Mucosa of rectum (tissue), 2 donors: Measurements from ENCODE around the gene ZNF275.
A peak's percentile ranks its signal among the peaks of the same experiment; 100 is the strongest.
"Not testable (repeated sequence)": the region's sequence is repeated elsewhere in the genome, so short reads cannot be mapped to it uniquely, and the experiment has no call there.

Experiments used
- H3K27ac ChIP-seq, 2 donors: one replicate each; pipeline ENCODE4 v1.7.0; 2013; ENCODE audit warnings: inconsistent platforms in 2 of 2, low read depth in 2 of 2, low read length in 2 of 2
- H3K27me3 ChIP-seq, 2 donors: one replicate each; pipeline ENCODE4 v1.7.0; 2013; ENCODE audit warnings: low read length in 2 of 2; ENCODE audit not compliant: control insufficient read depth in 2 of 2, insufficient read depth in 2 of 2
- H3K36me3 ChIP-seq, 2 donors: one replicate each; pipeline ENCODE4 v1.7.0; 2013; ENCODE audit warnings: low read length in 2 of 2; ENCODE audit not compliant: control insufficient read depth in 2 of 2, insufficient read depth in 2 of 2
- H3K4me1 ChIP-seq, 2 donors: one replicate each; pipeline ENCODE4 v1.7.0; 2013; ENCODE audit warnings: low read length in 2 of 2, mild to moderate bottlenecking in 1 of 2; ENCODE audit not compliant: control insufficient read depth in 2 of 2, insufficient read depth in 2 of 2
- H3K4me3 ChIP-seq, 2 donors: one replicate each; pipeline ENCODE4 v1.7.0; 2013; ENCODE audit warnings: low read length in 2 of 2
- H3K9ac ChIP-seq, 2 donors: one replicate each; pipeline ENCODE4 v1.7.0; 2013; ENCODE audit warnings: low read length in 2 of 2, low read depth in 1 of 2, mild to moderate bottlenecking in 1 of 2
- H3K9me3 ChIP-seq, 2 donors: one replicate each; pipeline ENCODE4 v1.7.0; 2013; ENCODE audit warnings: low read length in 2 of 2; ENCODE audit not compliant: control insufficient read depth in 2 of 2
- donor health status: healthy.
- donor health status: Normal muscosa, but diverticular disease.

ZNF275 gene

DNA sequence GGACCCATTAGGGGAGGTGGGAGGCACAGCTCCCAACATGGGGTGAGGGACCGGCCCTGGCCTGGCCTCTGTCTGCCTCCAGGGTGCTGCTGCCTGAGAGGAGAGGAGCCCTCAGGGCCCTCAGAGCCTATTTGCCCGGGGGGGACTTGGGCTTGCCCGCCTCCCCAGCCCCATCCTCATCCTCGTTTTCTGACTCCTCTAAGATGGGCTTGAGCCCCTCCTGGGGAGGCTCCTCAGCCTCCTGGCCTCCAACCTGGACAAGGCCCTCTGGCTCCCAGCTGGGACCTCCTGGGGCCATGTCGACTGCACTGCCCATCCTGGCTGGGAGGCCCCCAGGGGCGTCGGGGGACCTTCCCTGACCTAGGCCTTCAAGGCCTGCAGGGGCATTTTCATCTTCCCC, 15.1 kb upstream of the ZNF275 start:
- no peak overlapping the region for H3K9ac ChIP-seq

DNA sequence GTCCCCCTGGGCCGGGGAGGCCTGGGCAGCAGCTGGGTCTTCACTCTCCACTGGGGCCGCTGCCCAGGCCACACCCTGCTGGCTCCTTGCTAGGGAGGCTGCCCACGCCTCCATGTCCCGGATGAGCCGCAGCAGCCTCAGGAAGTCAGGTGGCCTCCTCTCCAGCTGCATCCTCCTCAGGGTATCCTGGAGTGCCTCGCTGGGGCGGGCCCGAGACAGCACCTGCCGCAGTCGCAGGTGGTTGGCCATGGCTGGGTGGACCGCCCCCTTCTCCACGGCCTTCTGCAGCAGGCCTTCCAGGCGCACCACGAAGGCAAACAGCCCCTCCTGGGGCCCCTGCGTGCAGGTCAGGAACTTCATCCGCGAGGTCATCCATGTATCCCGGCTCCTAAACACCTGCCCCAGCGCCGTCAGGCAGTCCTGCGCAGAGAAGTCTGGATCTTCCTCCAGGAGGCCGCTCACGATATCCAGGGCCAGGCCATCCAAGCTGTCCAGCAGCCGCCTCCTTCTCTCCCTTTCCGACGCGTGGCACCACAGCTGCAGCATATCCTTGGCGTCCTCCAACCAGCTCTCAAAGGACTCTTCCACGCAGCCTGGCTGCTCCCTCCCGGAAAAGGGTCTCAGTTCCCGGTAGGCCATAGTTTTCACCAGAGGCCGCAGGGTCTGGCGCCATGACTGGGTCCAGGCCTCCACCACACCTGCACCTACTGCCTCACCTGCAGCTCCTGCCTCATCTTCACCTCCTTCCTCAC, 14.5 kb upstream of the ZNF275 start:
- Histone ChIP-seq H3K4me3 (no peak overlapping the region), H3K9ac (no peak overlapping the region), H3K36me3 (no peaks in the 10 kb centered on the region)

More for the DNA sequence above, 15.1 kb upstream of the ZNF275 start:
- no peaks in the 10 kb centered on the region for H3K36me3 ChIP-seq
- H3K4me3 ChIP-seq = no peak overlapping the region
- peaks cover 4 to 6% of the 10 kb centered on the region in 2 donors for H3K27me3 ChIP-seq
- no peak overlapping the region for H3K27ac ChIP-seq
- no peaks in the 10 kb centered on the region for H3K9me3 ChIP-seq
- H3K4me1 ChIP-seq = no peaks in the 10 kb centered on the region

DNA sequence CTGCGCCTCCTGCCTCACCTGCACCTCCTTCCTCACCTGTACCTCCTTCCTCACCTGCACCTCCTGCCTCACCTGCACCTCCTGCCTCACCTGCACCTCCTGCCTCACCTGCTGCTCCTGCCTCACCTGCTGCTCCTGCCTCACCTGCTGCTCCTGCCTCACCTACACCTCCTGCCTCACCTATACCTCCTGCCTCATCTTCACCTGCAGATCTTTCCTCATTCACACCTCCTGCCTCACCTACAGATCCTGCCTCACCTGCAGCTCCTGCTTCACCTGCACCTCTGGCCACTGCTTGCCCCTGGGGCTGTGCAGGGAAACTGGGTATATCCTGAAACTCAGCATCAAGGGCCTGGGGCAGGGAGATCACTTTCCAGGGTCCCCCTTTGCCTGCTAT, 13.9 kb upstream of the ZNF275 start:
- H3K27ac ChIP-seq, H3K9me3 ChIP-seq, H3K4me3 ChIP-seq, H3K4me1 ChIP-seq, H3K27me3 ChIP-seq, H3K36me3 ChIP-seq, H3K9ac ChIP-seq: not testable (repeated sequence)

More for the DNA sequence above, 14.5 kb upstream of the ZNF275 start:
- no peaks in the 10 kb centered on the region for H3K9me3 ChIP-seq
- peaks cover 4 to 6% of the 10 kb centered on the region in 2 donors for H3K27me3 ChIP-seq
- no peak overlapping the region for H3K27ac ChIP-seq
- H3K4me1 ChIP-seq = no peaks in the 10 kb centered on the region

DNA sequence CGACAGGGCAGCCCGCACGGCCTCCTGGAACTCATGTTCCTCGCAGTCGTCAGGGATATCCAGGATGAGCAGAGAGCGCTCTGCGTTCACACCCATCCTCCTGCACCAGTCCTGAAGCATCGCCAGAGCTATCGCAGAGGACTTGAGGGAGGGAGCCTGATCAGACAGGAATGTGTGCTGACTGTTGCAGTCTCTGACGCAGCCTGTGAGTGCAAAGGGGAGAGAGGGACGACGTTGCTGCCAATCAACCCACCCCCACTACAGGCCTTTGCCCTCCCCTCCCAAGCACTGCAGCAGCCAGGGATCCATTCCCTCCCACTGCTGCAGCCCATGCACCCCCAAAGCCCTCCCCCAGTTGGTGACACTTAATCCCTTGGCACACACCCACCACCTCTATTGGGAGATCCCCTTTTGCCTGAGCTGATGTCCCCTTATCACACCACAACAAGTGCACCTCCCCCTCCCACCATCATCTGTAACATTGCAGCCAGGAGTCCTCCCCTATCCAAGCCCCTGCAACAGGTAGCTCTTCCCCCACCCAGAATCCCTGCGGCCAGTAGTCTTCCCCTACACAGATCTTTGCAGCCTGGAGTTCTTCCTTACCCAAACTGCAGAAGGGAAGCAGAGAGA, 13.3 kb upstream of the ZNF275 start:
- Histone ChIP-seq H3K9me3 (no peaks in the 10 kb centered on the region), H3K36me3 (no peaks in the 10 kb centered on the region), H3K4me1 (no peaks in the 10 kb centered on the region)

DNA sequence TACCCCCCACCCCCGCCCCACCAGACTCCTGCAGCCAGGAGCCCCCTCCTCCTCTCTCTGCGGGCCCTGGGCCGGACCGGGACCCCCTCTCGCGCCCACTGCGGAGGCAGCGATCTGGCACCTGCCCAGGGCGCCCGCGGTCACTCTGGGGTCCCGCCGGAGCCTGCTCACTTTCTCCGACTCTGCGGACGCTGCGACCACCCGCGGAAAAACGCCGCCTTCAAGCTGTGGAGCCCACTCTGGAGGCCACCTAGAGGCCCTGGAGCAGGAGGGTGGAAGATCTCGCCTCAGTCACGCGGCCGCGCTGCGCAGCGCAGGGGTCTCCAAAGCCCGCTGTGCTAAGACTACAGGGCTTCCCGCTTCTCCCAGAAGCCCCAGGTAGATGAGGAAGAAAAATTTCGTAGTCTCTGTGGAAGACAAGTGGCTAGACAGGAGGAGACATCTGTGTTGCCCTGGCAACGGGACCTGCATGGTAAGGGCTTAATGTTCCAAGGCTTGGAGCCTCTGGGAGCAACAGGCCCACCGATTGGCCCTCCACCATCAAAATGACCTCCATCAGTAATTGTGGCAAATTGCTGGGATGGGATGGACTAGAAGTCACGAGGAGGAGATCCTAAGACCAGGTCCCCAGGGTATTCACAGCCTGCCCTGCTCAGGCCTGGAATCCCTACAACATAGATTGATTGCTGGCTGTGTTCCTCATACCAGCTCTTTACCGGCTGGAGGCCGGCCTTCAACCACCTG, 12.4 kb upstream of the ZNF275 start, which contains the start of gene PNMA6F:
PNMA6F (minus strand) TSS at position 387 of the 744 bp plus-strand sequence. CDS start 1,093 bp downstream, outside the sequence.
- Histone ChIP-seq H3K4me1 (no peaks in the 10 kb centered on the region), H3K27me3 (peaks cover 4 to 6% of the 10 kb centered on the region in 2 donors), H3K9ac (no peak within 1 kb of the TSS), H3K4me3 (no peak within 1 kb of the TSS), H3K27ac (no peak within 1 kb of the TSS), H3K9me3 (no peaks in the 10 kb centered on the region), H3K36me3 (no peaks in the 10 kb centered on the region)

More for the DNA sequence above, 13.3 kb upstream of the ZNF275 start:
- no peak overlapping the region for H3K9ac ChIP-seq
- H3K4me3 ChIP-seq = no peak overlapping the region
- peaks cover 4 to 6% of the 10 kb centered on the region in 2 donors for H3K27me3 ChIP-seq
- H3K27ac ChIP-seq = no peak overlapping the region

DNA sequence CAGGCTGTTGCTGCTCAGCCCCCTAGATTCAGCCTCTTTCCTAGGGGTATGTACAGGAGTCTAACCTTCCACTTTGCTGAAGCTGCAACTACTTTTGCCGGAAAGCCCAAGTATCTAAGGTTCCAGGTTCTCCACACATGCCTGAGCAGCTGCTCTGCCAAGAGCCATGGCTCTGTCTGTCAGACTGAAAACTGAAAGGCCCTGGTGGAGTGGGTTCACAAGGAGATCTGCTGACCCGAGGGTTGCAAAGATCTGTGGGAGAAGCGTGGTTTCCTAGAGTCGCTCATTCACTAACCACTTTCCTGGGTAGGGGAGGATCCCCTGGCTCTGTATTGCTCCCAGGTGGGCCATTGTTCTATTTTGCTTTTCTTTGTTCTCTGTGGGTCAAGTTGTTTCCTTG, 6.4 kb upstream of the ZNF275 start:
- Histone ChIP-seq H3K4me3 (no peak overlapping the region), H3K9ac (no peak overlapping the region), H3K27me3 (peaks cover 0 to 9% of the 10 kb centered on the region in 2 donors), H3K9me3 (no peaks in the 10 kb centered on the region), H3K27ac (no peak overlapping the region), H3K4me1 (no peaks in the 10 kb centered on the region), H3K36me3 (no peaks in the 10 kb centered on the region)

DNA sequence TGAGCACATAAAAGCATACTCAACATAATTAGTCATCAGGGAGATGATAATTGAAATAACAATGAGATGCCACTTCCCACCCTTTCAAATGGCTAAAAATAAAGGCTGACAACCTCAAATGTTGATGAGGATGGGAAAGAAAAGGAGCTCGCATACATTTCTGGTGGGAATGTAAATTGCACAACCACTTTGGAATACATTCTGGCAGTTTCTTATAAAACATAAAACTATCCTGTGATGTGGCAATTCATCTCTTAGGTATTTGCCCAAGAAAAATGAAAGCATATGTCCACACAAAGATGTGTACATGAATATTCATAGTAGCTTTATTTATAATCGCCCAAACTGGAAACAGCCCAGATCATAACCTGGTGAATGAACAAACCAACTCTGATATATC, 687 bp upstream of the ZNF275 start:
- H3K36me3 ChIP-seq = peaks cover 2 to 5% of the 10 kb centered on the region in 2 donors
- peaks cover 4% of the 10 kb centered on the region in 2 donors for H3K4me1 ChIP-seq
- peak overlapping the region; percentile 43 to 55 for H3K4me3 ChIP-seq
- no peak overlapping the region for H3K9ac ChIP-seq
- peaks cover 0 to 6% of the 10 kb centered on the region in 2 donors for H3K27me3 ChIP-seq
- no peaks in the 10 kb centered on the region for H3K9me3 ChIP-seq
- no peak overlapping the region for H3K27ac ChIP-seq

DNA sequence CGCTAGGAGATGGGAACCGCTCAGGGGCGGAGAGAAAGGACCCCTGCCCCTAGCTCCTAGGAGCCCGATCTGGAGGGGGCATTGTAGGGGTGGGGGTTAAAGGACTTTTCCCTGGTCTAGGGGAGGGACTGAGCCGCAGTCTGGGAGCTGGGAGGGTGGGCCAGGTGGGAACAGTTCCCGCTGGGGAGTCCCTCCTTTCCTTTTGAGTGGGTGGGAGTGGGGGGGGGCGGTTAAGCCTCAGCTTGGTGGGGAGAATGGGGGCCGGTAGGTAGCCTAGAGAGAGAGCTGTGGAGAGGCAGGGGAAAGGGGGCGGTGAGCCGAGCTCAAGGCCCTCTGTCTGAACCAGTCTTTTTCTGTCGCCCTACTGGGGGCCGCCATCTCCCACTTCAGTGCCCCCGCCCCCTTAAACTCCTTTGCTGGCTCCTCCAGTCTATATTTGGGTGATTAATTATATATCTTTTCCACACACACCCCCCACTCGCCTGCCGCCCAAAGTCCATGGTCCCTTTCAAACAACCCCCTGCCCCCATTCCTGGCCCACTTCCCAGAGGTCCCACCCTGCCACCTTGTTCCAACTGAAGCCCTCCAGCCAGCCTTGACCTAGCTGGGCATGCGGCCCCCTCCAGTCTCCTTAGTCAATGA, 822 bp downstream of the ZNF275 start:
- Histone ChIP-seq H3K27ac (peak overlapping the region in 1 of 2 donors; percentile 38), H3K36me3 (peaks cover 2 to 5% of the 10 kb centered on the region in 2 donors), H3K9ac (peak overlapping the region; percentile 32 to 82)

DNA sequence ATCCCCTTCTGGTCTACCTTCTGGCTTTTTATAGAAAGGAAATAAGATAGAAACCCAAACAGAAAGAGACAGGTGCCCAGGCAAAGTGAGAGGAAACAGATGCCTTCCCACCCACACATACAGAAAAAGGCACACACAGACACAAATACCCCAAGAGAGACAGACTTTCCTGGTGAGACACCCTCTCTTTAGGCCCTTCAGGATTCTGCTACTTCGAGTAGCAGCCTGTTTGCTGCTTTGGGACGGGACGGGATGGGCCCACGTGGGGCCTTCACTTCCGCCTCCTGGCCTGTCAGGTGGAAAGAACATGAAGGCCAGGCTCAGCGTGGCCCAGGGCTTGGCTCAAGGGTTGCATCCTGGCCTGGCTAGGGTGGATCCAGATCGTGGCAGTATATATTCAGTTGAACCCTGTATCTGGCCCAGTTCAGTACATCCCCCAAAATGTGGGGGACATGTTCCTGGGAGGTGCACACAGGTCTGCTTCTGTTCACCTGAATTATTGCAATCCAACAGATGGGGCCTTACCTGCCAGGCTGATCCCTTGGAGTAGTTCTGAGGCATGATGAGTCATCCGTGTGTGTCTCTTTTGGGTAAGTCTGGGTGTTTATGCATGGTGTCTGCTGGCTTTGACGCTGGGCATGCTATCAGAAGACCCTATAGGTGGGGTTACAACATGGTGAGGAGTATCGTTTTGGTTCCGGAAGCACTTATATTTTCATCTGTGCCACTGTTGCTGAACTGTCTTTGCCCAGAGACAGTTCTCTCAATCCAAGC, 2.4 kb downstream of the ZNF275 start:
- H3K36me3 ChIP-seq = peaks cover 2 to 5% of the 10 kb centered on the region in 2 donors
- H3K4me1 ChIP-seq = peaks cover 4% of the 10 kb centered on the region in 2 donors
- H3K27ac ChIP-seq = peak overlapping the region in 1 of 2 donors; percentile 9
- H3K9ac ChIP-seq = no peak overlapping the region
- no peak overlapping the region for H3K4me3 ChIP-seq
- no peaks in the 10 kb centered on the region for H3K27me3 ChIP-seq
- no peaks in the 10 kb centered on the region for H3K9me3 ChIP-seq

More for the DNA sequence above, 822 bp downstream of the ZNF275 start:
- Histone ChIP-seq H3K4me1 (peaks cover 4% of the 10 kb centered on the region in 2 donors), H3K9me3 (no peaks in the 10 kb centered on the region), H3K4me3 (peak overlapping the region; percentile 68 to 77), H3K27me3 (no peaks in the 10 kb centered on the region)
